Measurements from ENCODE around the gene MRPS34.

The MRPS34 gene

DNA sequence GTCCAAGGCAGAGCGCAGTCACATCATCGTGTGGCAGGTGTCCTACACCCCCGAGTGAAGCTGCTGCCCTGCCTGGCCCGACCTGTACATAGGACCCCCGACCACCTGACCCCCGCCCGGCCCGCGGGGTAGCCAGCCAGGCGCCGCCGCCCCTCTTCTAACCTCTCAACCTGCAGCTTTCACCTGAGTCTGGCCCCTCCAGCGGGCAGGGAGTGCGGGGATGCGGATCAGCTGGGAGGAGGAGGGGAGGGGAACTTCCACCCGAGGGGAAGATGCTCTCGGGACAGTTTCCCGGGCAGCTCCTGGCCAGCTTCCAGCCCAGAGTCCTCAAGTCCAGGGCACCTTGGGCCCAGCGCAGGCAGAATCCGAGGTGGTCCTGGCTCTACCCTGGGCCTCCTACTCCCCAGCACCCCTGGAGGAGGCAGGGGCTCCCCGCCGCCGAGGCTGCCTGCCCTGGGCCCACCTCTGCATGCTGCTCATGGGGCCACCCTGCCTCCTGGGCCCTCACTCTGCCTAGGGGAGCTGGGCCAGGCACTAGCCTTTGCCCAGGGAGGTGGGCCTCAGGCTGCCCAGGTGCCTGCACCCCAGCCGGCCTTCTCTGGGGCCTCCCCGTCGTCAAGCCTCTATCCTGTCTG, 4.0 kb downstream of the MRPS34 start:
- no peak for DNase-seq

DNA sequence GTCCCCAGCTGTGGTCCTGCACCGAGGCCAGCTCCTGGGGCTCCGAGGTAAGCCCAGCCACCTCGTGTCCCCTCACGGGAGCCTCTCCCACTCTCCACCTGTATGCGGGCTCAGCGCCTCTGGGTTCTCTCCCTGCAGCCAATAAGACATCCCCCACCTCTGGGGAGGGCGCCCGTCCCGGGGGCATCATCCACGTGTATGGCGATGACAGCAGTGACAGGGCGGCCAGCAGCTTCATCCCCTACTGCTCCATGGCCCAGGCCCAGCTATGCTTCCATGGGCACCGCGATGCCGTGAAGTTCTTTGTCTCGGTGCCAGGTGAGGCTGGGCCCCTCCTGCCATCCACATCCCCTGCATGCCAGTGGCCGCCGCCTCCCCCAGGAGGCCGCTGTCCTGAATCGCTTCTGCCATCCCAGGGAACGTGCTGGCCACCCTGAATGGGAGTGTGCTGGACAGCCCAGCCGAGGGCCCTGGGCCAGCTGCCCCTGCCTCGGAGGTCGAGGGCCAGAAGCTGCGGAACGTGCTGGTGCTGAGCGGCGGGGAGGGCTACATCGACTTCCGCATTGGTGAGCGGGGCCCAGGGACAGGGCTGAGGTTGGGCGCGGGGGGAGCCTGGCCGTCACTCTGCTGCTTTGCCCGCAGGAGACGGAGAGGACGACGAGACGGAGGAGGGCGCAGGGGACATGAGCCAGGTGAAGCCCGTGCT, 4.7 kb downstream of the MRPS34 start:
- DNase-seq: no peak

DNA sequence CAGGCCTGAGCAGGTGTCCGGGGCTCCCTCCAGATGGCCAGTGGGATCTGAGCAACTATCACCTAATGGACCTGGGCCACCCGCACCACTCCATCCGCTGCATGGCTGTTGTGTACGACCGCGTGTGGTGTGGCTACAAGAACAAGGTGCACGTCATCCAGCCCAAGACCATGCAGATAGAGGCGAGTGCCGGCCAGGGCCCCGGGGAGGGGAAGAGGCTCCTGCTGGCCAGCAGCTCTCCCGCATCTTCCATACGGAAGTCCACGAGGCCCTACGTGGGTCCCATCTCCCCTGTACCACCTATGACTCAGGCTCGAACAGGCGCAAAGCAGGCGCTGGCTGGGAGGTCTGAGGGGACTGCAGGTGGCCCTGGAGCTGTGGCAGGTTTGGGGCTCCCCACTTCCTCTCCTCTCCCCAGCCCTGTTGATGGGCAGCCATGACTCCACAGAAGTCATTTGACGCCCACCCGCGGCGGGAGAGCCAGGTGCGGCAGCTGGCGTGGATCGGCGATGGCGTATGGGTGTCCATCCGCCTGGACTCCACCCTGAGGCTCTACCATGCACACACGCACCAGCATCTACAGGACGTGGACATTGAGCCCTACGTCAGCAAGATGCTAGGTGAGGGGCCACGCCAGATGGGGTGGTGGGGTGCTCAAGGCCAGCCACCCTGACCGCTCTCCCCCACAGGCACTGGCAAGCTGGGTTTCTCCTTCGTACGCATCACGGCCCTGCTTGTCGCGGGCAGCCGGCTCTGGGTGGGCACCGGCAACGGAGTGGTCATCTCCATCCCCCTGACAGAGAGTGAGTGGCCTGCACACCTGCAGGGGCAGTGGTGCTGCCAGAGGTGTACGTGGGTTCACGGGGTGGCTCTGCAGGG, 5.6 kb downstream of the MRPS34 start:
- no peak for DNase-seq

DNA sequence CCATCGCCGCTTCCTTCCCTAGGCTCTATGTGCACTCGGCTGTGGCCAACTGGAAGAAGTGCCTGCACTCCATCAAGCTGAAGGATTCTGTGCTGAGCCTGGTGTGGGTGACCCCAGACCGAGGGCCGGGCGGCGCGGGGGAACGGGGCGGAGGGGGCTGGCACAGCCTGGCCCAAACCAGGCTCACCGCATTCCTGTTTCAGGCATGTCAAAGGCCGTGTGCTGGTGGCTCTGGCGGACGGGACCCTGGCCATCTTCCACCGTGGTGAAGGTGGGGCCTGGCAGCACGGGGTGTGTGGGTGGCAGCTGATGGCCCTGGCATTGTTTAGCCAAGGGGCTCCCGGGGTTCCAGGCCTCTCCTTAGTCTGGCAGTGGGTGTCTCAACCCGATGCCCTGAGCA, 6.2 kb downstream of the MRPS34 start:
- DNase-seq: no peak

DNA sequence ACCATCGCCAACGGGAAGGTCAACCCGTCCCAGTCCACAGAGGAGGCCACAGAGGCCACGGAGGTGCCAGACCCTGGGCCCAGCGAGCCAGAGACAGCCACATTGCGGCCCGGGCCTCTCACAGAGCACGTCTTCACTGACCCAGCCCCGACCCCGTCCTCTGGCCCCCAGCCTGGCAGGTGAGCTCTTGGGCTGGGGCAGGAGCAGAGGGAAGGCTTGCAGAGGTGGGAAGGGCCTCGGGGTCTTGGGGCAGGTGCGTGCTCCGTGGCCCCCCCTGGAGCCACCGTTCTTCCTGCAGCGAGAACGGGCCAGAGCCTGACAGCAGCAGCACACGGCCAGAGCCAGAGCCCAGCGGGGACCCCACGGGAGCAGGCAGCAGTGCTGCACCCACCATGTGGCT, 6.7 kb downstream of the MRPS34 start:
- DNase-seq: no peak

DNA sequence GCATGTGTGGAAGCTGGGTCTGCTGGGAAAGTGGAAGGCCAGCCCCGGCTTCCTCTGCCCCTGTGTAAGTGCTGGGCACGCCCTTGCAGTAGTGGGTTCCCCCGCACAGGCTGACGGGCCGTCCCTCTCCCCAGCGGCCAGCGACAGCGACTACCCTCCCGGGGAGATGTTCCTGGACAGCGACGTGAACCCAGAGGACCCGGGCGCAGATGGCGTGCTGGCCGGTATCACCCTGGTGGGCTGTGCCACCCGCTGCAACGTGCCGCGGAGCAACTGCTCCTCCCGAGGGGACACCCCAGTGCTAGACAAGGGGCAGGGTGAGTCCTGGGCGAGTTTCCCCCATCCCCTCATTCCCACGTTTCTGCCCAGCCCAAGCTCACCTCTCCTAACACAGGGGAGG, 7.1 kb downstream of the MRPS34 start:
- DNase-seq: no peak

DNA sequence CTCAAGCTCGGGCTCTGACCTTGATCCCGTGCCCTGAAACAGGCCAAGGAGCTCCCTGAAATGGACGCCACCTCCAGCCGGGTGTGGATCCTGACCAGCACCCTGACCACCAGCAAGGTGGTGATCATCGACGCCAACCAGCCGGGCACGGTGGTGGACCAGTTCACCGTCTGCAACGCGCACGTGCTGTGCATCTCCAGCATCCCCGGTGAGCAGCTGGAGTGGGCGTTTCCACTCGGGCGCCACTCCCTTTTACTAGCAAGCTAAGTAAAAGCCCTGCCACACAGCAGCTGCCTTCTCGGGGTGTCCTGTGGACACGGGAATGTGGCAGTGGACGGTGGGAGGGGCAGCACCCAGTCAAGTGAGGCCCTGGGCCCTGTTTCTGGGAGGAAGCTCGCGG, 8.0 kb downstream of the MRPS34 start:
- DNase-seq: no peak

DNA sequence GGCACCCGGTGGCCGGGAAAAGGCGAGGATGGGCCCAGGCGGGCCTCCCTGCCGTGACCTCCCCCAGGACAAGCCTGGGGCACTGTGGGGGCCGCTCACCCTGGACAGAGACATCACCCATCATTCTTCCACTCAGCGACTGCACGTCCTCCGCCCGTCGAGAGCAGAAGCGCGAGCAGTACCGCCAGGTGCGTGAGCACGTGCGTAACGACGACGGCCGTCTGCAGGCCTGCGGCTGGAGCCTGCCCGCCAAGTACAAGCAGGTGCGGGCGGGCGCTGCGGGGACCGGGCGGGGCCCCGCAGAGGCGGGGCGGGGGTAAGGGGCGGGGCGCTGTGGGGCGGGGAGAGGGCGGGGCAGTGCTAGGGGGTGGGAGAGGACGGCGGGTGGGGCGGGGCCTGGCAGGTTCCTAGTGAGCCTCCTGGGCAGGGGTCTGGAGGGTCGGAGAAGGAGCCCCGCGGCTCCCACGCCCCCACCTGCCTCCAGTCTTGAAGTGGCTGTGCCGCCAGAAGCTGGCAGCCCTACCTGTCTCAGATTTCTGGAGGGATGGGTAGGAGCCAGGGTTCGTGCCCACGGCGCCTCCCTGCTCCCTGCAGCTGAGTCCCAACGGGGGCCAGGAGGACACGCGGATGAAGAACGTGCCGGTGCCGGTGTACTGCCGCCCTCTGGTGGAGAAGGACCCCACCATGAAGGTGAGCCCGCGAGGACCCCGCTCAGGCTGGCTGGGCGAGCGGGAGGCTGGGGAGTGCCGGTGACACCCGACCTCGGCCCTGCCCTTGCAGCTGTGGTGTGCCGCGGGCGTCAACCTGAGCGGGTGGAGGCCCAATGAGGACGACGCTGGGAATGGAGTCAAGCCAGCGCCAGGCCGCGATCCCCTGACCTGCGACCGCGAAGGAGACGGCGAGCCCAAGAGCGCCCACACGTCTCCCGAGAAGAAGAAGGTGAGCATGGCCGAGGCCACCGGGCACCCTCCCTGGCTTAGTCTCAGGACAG, 9.1 kb downstream of the MRPS34 start:
- no peak for DNase-seq

DNA sequence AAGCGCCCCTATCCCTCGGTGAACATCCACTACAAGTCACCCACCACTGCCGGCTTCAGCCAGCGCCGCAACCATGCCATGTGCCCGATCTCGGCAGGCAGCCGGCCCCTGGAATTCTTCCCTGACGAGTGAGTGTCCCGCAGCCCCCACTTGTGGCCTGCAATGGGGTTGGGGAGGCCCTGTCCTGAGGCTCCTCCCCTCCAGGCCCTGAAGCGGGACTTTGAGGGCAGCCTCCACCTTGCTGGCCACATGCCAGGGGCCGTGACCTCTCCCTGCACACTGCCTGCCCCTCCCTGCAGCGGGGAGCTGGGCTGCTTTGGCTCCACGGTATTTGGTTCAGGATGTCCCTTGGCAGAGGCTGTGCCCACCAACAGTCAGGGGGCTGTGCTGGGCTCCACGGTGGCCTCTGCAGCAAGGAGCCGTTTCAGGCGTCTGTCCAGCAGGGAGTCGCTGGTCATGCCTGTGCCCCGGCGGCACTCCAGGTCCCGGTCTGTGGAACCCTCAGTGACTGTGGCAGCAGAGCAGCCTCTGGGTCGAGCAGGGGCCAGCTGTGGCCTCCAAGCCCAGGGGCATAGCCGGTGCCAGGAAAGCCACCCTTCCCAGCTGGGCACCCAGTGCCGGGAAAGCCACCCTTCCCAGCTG, 9.9 kb downstream of the MRPS34 start:
- no peak for DNase-seq

DNA sequence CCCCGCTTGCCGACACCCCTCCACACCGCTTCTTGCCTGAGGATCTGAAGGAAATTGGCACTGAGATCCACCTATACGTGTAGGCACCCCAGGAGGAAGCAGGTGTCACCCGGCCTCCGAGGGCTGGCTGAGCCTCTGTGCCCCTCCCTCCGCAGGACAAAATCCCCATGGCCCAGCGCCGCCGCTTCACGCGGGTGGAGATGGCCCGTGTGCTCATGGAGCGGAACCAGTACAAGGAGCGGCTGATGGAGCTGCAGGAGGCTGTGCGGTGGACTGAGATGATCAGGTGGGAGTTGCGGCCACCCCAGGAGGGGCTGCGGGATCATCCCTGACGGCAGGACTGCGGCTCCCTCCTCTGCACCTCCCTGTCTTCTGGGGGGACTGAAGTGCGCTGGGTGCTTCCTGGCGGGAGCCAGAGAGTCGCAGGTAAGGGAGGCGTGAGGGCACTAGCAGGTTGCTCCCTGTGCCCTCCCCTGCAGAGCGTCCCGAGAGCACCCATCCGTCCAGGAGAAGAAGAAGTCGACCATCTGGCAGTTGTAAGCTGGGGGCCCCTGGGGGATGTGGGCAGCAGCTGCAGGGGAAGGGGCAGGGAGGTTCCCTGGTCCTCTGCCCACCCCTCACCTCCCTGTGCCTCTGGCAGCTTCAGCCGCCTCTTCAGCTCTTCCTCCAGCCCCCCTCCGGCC, 10.6 kb downstream of the MRPS34 start:
- no peak for DNase-seq

DNA sequence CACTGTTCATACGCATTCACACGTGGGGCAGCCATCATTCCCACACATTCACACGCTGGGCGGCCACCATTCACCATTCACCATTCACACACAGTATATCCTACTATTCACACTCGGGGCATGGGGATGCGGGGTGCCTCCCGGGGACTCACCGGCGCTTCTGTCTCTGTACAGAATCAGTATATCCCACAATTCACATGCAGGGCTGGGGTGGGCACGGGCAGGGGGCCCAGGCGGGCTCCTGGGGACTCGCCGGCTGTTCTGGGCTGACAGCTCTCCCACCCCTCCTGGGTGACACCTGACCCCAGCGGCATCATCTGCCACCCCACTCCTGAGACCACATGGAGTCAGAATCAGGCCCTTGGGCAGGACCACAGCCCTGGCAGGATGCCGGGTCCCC, 11.2 kb downstream of the MRPS34 start:
- DNase-seq: no peak

DNA sequence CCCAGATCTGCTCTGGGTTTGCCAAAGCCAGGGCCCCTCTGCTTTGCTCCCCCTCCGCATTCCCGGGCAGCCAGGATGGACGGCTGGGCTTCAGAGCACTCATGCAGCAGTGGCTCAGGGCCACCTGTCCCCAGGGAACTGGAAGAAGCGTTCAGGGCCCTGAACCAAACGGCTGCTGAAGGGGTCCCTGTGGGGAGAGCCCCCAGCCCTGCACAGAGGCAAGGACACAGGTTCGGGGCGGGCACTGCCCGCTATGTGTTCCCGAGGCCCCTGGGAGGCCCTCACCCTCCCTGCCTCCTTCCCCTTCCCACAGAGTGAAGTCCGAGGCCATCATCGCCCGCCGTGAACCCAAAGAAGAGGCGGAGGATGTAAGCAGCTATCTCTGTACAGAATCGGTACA, 12.0 kb downstream of the MRPS34 start:
- DNase-seq: no peak

DNA sequence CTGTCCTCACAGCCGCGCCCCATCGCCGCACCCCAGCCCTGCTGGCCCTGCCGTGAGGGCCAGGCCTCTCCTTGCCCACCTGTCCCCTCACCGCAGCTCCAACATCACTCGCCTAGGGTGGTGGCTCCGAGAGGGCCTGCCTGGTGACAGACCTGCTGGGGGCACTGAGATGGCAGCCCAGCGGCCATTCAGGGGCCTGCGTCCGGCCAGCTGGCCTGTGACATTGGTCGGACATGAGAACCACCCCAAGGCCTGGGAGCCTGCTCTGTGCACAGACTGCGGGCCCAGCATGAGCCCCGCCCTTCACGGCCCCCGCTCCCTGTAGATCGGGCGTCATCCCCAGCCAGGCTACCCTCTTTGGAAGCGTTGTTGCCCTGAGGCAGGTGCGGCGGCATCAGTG, 13.4 kb downstream of the MRPS34 start:
- no peak for DNase-seq

DNA sequence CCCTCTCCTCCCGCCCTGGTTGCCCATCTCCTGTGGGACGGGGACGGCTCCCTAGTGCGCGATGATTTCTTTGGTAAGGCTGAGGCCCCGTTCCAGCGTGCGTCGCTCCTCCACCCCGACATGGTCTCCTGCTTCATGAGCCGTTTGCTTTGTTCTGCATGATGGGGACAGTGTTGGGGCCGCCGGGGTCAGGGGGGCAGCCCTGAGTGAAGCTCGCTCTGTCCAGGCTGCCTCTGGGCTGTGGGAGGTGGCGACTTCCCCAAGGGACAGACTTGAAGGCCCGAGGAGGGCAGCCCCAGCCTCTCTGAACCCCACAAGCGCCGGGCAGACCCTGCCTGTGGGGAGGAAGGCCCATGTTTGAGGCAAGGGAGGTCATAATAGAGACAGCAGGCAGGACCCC, 14.0 kb downstream of the MRPS34 start:
- DNase-seq: no peak

DNA sequence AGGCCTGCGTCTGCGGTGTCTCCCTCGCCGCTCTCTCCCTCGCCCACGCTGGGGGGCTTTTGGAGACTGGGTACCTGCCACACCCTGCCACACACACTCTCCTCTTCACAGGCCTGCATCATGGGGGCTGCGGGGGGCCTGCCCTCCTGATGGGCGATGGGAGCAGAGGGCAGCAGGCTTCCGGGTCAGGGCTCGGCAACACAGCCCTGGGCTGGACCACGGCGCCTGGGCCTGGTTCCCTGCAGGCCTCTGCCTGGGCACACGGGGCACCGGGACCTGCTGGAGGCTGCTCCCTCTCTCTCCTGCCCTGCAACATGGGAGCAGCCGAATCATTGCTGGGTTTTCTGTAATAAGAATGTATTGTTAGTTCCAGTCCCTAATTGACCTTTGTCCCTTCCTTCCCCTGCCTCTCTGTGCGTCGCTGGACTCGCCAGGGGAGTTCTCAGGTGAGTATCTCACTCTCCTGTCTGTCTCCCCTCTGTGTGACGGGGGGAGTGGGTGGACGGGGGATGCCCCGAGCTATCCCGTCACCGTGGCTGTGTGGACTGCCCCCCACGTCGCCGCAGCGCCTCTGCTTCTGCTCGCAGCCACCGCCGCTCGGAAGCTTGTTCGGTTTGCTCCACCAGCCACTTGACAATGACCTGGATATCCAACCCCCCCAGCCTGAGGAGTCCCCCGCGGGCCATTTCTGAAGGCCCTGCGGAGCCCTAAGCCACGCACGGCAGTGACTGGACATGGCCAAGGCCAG, 15.0 kb downstream of the MRPS34 start:
- no peak for DNase-seq

DNA sequence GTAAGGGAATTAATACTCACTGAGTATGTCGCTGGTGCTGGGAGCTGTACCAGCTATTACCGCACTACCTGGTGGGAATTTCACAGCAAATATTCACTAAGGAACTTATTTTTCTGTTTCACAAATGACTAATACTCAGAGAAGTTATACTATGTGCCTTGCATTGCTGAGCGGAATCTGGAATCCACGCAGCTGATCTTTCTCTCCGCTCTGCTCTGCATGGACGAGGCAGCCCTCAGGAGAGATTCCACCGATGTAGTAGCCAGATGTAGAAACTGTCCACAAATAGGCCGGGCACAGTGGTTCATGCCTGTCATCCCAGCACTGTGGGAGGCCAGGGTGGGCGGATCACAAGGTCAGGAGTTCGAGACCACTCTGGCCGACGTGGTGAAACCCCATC, 18.7 kb downstream of the MRPS34 start:
- no peak for DNase-seq

DNA sequence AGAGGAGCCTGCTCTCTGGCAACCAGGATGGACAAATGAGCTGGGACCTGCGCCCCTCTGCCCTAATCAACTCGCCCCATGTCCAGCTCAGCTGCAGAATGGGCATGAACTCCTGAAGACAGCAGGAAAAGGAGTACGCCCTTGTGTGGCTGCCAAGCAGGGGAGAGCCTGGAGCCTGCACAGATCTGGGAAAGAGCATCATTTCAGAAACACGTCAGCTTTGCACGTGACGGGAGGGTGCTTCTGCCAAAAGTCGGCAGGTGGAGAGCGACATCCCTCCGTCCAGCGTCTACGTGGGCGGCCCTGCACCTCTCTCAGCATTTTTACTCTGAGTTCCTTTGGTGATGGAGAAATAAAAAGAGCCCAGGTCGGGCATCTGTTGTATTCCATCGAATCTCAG, 20.1 kb downstream of the MRPS34 start:
- DNase-seq: no peak

DNA sequence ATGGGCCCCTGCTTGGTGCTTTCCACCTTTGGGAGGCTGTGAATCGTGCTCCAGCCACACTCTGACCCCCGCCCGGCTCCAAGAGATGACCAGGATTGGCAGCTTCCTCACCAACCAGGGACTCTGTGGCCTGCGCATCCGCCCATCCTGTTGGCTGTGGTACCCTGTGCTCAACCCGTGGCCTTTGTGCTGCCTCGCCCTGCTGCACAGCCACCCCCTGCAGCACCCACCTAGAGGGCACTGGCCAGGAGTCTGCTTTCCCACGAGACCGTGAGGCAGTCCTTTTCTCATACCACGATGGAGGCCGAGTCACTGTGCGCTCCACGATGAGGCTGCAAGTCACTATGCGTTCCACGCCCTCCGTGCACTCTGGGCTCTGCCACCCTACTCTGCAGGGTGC, 21.0 kb downstream of the MRPS34 start:
- DNase-seq: no peak

DNA sequence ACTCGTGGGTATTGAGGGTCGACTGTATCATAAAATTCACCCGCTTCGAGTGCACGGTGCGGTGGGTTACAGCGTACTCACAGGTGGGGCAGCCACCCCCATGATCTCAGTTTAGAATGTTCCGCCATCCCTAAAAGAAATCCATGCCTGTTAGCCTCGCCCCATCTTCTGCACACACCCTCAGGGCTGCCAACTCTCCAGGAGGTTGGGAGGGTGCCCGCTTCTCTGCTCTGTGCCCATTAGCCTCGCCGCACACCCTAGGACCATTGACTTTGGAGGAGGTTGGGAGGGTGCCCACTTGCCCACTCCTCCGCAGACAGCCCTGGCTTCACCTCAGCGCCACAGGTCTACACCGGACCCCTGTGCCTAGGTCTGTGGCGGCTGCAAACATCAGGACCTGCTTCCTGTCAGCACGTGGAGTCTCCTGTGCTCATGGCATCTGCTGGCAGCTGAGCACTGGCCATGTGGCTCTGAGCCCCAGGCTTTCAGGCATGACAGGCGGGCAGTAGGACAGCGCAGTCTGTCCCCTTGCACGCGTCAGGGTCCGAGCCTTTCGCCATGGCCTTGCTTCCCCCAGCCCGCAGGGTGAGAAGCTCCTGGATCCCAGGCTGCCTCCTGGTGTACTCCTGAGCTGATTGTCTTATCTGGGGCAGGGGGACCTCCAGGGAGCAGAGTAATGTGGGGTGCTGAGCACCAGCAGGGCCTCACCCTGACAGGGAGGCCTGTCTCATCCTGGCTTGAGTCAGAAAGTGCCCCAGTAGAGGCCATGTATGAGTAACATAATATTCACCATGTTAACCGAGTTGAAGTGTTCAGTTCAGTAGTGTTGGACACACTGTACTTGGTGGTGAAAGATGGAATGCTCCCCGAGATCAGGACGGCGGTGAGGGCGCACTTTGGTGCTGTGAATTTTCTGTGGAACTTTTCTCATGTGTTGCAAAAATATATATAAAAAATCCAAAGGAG, 23.5 kb downstream of the MRPS34 start:
- no peak for DNase-seq

DNA sequence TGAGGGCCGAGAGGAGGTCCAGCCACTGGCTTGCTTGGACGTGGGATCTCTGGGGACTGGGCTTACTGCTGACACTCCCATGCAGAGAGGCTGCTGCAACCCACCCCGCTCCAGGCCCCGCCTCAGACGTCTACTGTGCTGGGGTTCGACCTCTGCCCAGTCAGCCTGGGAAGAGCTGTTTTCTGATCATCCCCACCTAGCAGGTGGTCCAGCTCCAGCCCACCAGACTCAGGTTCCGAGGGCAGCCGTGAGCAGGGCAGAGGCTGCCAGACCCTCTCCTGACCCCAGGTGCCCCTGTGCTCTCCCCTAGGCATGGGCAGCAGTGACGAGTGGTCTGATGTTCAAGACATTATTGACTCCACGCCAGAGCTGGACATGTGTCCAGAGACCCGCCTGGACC, 25.0 kb downstream of the MRPS34 start:
- DNase-seq: no peak

Data from activated effector memory CD4-positive, alpha-beta T cell treated with anti-CD3 and anti-CD28 coated beads, Interleukin-2, amount 50 U/mL, for 16 hours (primary cell).